Central memory CD4-positive, alpha-beta T cell (primary cell): ENCODE results near the gene SLC1A3.
"Not testable (repeated sequence)": the region's sequence is repeated elsewhere in the genome, so short reads cannot be mapped to it uniquely, and the experiment has no call there.

Experiments
- DNase-seq: peaks from one replicate; pipeline ENCODE4 v3.0.0; 2022

Gene SLC1A3

DNA sequence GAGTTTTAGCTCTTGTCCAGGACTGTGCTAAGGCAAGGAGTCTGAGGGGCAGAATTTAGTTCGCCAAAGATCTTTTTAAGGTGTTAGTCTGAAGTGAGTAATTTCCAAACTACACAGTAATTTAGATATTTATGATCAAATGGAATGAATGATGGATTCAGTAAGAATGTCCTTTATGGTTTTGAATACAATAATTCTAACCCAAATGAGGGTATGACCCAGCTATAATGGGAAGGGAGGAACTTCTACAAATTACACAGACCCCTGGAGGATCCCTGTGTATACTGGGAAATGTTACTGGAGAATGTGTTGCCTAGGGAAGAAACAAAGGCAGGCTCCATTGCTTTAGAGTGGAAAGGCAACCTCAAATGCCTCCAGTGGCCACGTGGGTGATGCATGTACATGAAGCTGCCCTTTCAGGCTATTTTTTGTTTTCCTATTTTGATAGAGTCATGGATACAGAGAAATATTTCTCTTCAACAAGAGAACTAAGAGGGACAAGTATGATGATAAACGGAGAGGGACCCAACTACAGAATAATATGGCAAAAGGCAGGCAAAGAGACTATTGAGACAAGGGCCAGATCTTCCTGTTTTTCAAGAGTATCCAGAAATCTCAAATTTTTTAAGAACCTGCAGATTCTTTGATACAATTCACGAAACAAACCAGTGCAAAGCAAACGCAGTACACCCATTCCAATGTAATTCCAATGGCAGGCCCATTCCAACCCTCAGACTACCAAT is 25.4 kb downstream of the SLC1A3 start:
- DNase-seq = no peak

DNA sequence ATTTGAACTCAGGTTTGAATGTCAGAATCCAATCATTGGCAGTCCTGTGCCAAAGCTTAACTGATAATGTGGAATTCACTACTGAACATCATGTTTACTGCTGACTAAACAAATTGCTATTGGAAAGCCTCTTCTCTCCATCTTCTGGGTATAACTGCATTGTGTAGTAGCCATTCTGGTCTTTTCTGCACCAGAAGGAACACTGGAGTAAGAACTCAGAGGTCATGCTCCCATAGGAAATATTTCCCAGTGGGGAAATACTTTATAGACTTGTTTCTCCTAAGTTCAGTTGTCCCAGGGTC is 25.9 kb downstream of the SLC1A3 start:
- no peak for DNase-seq

DNA sequence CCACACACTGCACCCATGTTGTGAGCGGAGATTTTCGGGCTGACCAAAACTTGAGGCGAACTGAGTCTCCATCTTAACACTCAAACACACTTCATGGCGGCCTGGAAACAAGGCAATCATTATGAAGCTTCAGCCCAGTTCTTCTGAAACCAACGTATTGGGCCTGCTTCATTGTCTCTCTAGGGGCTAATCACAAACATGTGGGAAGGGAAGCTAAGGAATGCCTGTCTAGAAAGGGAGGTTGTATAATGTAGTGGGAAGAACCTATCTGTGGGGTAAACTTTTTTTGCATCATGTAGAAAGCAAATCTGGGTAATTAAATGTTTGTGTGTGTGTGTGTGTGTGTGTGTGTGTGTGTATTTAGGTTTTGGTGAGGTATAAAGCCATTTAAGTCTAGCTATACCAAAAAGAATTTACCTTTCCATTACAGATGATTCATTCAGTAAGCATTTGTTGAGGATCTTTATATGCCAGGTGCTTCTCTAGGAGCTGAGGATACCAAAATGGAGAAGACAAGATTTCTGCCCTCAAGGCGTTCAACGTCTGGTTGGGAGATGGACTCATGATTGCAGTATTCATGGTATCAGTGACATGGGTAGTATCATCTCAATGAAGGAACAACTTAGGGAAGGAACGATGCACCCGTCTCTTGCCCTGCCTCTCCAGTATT is 29.4 kb downstream of the SLC1A3 start:
- no peak for DNase-seq

DNA sequence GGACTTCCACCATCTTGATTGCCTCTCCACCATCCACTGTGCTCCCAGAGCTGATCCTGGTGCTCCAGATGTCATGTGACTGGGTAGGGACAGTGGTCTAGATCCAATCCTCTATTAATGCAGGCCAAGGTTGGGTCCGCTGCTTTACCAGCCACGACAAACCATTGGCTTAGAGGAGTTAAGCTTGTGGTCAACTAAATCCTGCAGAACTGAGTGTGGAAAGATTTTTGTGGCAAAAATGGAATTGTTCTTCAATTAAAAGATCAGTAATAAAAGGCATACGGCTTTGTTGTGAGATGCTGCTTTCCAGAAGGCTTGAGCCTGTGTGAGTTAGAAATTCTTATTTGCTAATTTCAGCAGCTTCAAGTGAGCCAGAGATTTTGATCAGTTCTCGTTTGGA is 30.7 kb downstream of the SLC1A3 start:
- no peak for DNase-seq

DNA sequence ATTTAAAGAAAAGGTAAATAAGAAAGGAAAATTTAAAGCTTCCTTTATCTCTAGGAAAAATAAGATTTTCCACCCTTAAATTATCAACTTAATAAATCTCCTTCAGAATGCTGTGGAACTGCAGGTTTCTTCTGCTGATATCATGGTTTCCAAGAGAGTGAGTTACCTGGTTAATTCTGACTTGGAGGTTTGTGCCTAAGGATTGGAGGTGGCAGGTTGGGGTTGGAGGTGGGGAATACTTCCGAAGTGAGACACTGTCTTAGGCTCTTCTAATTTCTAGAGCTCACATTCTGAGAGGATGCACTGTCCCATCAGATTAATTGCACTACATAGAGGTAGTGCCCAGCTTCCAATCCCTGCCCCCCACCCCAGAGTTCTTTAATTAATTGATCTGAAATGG is 31.1 kb downstream of the SLC1A3 start:
- no peak for DNase-seq

DNA sequence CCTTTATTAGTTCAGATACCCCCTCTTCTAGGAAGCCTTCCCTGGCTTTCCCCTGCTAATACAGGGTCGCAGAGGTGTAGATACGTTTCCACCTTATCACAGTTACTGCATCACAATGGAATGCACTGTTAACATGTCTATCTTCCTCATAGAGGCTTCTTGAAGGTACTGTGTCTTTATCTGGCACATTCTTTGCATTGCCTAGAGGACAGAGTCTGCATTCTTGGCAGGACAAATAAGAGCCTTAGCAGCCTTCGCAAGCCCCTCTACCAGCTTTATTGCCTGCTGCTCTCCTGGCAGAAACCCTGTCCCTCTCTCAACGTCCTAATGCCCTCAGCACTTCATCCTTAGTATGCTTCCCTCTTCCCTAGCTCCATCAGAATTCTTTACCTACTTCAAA is 31.6 kb downstream of the SLC1A3 start:
- DNase-seq = no peak

DNA sequence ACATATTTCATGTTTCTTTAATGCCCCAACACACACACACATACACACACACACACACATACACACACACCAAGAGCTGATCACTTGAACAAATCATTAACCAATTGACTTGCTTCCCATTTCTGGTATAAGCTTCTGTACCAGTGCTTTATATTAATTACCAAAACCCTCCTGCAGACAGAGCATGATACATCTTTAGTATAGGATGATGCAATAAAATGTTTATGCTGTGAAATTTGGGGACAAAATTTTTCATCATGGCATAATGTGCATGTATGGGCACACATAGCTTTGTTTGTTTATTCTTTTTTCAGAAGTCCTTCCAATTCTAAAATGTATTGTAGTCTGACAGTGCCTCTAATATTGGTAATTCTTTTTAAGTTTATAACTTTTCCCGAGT is 34.5 kb downstream of the SLC1A3 start:
- no peak for DNase-seq

DNA sequence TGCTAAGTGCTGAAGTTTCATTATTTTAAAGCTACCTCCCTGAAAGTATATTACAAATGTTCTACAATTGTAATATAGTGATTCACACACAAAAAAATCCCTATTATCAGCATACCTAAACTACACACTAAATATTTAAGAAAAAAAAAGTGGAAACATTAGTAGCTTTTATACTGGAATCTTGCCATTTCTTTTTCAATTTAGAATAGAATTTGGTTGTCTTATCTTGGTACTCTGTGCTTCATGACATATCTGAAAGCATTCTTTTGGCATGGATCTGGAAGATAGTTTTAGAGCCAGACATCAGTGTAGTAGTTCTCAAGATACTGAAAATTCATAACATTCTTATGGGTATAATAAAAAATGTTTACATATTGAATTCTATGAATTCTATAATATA is 35.0 kb downstream of the SLC1A3 start:
- DNase-seq = no peak

DNA sequence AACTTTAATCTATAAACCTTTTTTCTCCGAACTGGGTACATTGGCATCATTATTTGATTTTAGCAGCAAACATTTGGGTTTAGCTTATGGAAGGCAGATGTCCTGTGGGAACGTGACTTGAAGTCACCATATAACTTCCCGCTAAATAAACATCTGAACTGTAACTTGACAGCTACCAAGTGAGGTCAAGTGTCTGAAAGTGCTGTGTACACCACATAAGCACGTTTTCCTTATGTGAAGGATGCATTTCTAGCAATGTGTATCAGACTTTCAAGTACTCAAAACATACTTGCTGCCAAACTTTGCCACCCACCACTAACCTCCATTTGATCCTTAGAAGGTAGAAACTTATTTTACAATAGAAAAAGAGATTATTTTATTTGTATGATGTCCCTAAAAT is 35.7 kb downstream of the SLC1A3 start:
- no peak for DNase-seq

DNA sequence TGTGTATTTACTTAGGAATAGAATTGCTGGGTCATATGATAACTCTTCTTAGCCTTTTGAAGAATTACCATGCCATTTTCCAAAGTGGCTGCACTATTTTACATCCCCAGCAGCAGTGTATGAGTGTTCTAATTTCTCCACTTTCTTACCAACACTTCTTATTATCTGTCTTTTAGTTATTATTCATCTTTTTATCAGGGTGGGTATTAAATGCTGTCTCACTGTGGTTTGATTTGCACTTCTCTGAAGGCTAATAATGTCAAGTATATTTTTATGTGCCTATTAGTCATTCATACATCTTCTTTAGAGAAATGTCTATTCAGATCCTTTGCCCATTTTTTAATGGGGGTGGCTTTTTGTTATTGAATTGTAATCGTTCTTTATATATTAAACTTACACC is 36.8 kb downstream of the SLC1A3 start:
- no peak for DNase-seq

DNA sequence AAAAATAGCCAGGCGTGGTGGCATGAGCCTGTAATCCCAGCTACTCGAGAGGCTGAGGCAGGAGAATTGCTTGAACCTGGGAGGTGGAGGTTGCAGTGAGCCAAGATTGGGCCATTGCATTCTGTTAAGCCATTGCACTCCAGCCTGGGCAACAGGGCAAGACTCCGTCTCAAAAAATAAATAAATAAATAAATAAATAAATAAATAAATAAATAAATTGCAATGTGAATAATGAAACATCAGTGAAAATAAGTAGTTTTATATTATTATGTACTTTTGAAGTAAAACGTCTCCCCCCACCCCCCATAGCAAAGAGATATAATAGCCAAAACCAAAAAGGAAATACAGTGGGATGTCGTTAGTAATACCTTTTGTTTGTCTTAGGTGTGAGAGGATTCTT is 37.4 kb downstream of the SLC1A3 start:
- DNase-seq = not testable (repeated sequence)

DNA sequence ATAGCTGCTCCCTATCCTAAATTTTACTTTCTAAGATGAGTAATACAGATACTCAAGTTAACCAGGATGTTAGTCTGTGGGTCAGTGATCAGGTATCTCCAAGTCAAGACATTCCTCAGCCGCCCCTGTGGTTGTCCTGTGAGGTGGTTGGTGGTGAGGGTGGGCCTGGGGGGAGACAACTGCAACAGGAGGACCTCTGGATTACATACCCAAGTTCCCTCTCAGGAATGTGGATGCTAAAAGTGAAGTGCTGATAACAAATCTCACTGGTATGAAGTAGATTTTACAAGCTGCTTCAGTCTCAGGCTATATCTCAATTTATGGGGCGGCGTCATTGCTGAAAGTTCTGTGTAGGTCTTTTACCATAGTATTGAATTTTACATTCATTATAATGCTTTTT is 38.3 kb downstream of the SLC1A3 start:
- DNase-seq = no peak

DNA sequence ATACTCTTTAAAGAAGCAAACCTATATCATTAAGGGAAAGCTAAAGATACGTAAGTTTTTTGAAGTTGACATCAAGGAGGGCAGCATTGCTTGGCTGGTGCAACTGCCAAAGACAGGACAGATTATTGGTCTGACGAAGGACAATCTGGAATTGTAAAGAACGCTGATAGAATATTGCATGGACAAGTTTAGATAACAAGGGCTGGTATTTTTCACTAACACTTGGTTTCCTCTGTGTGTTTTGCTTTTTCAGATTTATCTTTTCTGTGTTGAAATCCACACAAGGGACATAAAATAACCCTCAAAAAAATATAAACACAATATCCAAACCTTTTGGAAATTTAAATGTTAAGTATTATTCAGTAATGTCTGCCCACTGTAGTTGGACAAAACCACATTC is 39.7 kb downstream of the SLC1A3 start:
- no peak for DNase-seq

DNA sequence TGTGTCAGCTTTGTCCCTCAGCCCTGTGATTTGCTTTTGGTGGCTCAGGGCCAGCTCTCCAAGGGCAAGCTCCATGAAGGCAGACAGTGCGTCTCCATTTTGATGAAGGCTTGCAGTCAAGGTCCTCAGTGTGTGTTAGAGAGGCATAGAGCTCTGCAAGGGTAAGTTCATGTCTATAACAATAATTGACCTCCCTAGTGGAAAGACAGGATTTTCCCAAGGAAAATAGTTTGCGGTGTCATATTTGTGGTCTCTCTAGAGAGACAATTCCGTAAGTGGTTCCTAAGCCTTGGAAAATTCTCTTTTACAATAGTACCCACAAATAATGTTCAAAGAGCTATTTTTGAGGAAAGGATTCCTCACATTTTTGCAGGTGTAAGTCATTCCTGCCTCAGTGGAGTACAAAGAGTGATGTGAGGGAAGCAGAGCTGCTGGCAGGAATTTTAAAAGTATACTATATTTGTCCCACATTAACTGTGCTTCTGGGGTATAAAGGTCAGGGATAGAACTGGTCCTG is 40.2 kb downstream of the SLC1A3 start:
- DNase-seq = no peak

DNA sequence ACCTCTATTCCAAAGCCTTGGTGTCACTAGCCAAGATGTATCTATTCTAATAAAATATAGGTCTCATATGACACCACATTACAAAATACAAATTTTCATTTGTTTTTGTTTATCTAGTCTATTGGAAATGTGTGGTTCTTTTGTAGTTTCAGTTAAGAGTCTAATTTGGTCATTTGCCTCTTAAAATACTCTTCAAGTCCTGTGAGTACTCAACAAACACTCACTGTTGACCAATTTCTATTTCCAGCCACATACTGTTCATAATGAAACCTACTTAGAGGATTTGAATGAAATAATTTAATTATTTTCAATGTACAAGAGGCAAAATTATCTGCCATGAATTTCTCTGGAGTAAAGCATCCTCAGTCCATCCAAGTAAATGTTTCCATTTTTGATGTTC is 40.6 kb downstream of the SLC1A3 start:
- no peak for DNase-seq

DNA sequence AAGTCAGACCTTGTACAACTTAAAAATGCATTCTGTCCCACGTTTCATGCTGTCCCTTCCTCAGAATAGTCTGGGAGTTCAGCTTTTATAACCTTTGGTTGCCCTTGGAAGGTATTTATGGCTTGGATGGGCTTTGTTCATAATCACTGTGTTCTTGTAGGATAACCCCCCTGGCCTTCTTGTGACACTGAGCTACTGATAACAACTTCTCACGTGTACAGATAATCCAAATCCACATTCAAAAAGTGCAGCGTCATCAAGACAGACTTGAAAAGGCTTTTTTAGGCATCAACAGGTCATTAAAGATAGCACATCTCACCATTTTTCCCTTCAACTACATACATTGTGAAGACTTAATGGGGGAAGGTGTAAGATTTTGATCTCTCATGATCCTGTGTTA is 42.0 kb downstream of the SLC1A3 start:
- DNase-seq = no peak

DNA sequence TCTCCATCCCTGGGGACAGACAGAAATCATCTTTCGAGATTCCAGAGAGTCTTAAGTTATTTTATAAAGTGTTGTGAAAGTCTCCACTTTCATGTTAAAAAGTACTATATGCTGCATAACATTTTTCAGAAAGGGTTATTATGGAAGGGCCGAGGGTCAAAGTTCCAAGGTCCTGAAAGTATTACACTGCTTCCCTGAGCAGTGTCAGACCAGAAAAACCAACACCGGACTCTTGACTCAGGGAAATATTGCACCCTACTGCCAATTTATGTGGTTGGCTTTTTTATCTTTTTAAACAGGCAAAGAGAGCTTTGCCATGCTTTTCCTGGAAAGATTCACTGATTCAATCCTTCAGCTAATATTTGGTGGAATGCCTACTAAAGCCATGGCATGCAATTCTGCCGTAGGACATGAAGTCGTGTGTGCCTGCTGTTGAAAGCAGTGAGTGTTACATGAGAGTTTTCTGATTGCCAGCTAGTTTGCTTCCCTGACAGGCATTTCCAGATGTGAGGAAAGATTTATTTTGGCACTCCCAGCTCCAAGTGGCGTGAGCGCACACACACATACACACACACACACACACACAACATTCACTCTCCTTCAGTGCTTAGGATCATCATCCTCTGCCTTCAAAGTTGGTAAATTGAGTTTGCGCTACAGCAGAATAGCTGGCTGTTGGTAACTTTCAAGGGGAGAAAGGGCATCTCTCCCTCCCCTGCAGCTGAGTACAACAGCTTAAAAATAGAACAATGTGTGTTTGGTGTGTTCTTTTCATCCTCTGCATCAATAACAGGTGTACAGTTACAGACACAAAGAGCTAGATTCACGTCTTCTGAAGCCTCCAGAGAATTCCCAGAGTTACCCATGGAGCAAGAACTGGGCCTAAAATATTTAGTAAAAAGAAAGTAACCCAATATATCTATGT is 45.6 kb downstream of the SLC1A3 start:
- DNase-seq = no peak

DNA sequence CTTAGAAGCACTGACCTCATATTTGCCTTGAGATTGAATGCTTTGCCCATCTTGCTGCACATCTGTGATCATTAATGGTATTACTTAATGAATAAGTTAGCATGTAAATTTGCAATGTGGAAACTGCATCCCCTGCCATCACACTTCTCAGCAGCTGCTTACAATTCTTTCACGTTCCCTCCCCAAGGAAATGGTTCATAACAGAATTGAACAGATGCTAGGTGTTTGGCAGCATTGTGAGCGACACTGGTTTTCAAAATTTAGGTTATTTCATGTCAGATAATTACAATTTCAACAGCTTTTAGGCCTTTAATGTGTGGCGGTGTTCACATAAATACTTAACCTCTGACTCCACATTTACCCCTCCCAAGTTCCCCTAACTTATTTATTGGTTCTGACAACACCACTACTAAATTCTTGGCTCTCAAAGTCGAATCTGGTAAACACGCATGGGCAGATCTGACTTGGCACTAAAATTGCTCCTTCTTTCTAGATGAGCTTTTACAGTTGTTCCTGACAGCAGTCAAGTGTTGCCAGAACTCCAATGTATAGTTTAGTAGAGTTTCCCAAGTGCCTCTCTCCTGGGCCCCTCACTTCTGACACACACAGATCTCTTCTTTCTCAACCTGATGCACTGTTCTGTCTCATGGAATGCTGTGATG is 46.8 kb downstream of the SLC1A3 start:
- DNase-seq = no peak

DNA sequence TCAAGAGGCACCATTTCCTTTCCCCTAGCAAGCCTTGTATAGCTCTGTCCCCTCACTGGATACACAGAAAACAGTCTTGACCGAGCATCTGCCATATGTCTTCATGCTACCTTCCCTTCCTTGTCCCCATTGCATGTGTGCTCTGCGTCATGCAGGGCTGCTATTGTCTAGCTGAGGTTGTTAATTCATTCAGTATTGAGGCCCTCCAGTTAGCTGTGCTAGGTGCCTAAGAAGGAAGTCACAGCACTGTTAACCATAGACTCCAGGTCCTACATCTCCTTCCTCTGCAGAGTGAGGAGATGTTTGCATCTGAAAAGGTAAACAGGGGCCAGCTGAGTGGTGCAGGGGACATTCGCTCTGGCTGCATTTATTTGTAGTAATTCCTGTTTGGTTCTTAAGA is 48.2 kb downstream of the SLC1A3 start:
- no peak for DNase-seq

DNA sequence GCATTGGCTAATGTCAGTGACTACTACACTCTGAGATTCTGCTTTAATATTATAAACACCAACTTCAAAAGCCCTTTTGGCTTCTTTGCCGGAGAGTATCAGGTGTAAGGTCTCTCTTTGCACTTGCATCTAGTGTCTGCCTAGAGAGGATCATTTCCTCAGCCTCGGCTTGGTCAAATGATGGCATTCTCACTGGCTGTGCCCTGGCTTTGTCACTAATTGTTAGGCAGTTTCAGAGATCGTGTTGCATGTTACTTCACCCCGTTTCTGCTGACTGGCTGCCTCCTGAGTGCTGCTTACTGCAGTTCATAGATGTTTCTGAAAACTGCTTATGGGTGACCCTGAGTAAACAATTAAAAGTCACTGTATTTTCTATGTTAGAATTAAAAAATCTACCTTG is 48.8 kb downstream of the SLC1A3 start:
- no peak for DNase-seq

DNA sequence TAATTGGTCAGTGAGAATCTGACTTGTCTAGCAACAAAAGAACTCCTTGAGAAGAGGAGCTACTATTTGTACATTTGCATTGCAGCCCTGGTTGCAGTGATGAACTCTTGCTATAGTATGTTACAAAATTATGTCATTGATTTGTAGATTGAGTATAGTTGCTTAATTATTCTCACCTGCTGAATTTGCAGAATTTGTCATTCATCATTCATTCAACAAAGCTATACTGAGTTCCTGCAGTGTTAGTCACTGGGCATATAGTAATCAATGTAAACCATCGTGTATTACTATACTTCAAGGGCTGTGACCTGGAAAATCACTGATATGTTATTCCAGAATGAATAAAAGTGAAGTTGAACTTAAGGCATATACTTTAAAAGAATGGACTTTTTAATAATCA is 50.1 kb downstream of the SLC1A3 start:
- no peak for DNase-seq

DNA sequence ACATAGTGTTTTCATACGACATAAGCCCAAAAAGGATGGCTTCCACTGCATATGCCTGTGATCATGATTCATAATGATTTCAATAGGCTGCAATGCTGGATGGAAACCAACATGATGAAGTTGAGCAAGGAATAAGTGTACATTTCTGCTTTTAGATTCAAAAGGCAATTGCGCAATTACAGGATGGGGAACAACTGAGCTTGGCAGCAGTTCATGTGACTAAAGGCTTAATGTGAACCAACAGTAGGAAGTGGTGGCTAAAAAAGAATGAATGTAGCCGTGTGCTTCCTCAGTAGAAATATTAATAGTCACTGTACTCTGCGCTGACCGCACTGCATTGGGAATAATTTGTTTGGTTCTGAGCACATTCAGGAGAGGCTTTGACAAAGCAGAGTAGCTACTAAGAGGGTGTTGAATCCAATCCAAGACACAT is 51.2 kb downstream of the SLC1A3 start:
- no peak for DNase-seq
